Right ventricle myocardium superior (tissue), 1 donor: ENCODE data around the gene TMEM163. TPM values are rescaled to one million over a fixed set of nuclear protein-coding genes. Genes with fewer than 3 reads are reported as not detected.
"Not testable (repeated sequence)": the region's sequence is repeated elsewhere in the genome, so short reads cannot be mapped to it uniquely, and the experiment has no call there.

Experiments used
- ATAC-seq: fragments of 200-7000 bp; cut with Tn5 transposase; one replicate; pipeline ENCODE4 v1.9.1; 2020; ENCODE audit warnings: mild to moderate bottlenecking; ENCODE audit not compliant: poor library complexity
- DNase-seq: peaks from one replicate; pipeline ENCODE4 v3.0.0-alpha.2; 2020
- intact Hi-C: fragments of 100-400 bp; cut with DNase I; formaldehyde crosslinking; loops from one replicate; pipeline ENCODE4 v1.11.2; 2022
- total RNA-seq: library from RNA; stranded (reverse); fragmentation: NEBNext Ultra II Directional; extraction: Animal tissue kit (Norgen Biotek cat#: 25700); gene quantifications from one replicate; pipeline ENCODE4 v1.2.1, GENCODE V29; 2021
- donor health status: DM: no; HTN: yes; CAD: no; lungs with severe emphysema.

The TMEM163 gene
- total RNA-seq, 1 donor from 2014 or later, result 0.38 TPM

DNA sequence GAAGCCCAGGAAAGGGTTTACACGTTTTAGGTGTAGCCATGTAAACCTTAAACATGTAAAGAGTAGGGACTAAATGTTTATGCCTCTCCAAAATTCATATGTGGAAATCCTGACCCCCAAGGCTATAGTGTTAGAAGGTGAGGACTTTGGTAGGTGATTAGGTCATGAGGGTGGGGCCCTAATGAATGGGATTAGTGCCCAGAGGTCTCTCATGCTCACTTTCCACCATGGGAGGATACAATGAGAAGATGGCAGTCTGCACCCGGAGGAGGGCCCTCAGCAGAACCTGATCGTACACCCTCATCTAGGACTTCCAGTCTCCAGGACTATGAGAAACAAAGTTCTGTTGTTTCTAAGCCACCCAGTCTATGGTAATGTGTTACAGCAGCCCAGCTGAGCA is 119.6 kb downstream of the TMEM163 start:
- ATAC-seq, result no peak
- intact Hi-C loops, result no loop called here

DNA sequence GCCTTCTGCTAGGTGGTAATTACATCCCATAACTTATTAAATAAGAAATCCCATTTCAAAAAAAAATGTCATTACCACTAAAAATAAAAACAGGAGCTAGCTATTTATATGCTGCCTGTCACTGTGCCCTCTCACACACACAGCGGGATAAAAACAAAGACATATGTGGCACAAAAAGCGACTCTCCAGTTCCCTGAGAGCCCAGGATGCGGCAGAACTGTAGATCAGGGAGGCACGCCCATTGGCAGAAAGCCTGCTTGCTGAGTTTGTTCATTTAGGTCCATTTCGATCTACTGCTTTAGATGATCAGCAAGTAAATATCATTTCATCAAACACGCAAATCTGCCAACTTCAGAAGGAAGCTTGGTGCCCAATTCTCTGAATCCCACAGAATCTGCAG is 124.4 kb downstream of the TMEM163 start:
- ATAC-seq, result no peak
- no peak for DNase-seq
- intact Hi-C loops, result no loop called here

More for the DNA sequence above, 119.6 kb downstream of the TMEM163 start:
- DNase-seq, result no peak

DNA sequence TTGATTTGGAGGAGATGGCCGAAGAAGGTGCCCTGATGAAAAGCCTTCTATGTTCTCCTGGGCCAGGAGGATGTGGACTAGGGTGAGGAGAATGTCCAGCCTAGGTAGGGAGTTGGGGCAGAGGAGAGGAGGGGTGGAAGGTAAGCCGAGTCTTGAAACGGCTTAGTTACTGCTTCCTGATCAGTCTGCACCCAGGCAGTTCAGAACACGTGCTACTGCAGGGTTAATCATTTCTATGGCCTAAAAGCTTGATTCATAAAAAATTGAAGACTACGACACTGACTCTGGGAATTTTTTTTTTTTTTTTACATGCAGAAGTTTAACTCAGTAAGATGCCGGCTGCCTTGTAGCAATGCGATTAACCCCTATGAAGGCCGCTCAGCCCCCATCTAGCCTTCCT is 125.3 kb downstream of the TMEM163 start:
- DNase-seq (no peak), ATAC-seq (no peak)
- intact Hi-C loops, result no loop called here

DNA sequence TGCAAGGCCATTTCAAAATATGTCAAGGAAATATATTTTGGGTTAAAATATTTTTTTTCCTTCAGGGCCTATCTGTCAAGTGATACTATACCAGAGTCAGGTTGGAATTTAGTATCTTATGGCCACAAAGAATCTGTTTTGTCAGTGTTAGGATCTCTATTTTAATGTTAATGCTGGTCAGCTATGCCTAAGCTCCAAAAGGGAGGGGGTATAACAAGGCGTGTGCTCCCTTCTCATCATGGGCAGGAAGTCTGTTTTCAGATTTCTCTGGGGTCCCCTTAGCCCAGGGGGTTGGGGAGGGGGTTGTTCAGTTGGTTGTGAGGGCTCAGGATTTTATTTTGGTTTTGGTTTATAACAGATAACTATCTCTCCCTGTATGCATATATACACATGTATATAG is 126.4 kb downstream of the TMEM163 start:
- intact Hi-C loops, result no loop called here

DNA sequence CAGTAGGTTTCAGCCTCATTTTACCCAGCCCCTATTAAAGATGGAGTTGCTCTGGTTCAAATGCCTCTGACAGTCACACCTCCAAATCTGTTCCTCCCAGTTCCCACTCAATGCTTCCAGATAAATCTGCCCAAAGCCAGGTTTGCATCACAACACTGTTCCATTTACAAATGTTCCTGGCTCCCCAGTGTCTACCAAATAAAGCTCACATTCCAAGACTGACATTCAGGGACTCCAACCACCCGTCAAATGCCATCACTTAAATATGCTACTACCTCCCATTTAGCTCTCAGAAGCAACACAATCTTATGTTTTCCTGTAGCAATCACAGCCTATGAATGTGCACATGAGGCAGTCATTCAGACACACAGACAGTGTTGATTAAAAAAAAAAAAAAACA is 127.3 kb downstream of the TMEM163 start:
- DNase-seq (no peak), ATAC-seq (no peak)
- intact Hi-C loops, result no loop called here

More for the DNA sequence above, 126.4 kb downstream of the TMEM163 start:
- ATAC-seq (no peak), DNase-seq (no peak)

DNA sequence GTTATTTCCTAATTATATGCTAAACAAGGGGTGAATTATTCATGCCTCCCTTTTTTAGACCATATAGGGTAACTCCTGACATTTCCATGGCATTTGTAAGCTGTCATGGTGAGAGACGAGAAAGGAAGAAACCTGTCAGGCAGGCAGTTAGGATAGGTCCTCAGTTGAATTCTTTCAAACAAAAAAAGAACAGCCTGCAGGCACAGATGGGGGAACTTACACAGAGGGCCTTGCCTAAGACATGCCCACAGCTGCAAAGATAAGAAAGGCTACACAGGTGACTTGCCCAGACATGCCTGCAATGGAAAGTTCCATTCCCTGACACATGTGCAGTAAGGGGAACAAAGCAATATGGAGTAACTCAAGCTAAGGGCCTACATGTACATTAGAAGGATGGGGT is 128.1 kb downstream of the TMEM163 start:
- ATAC-seq, result no peak
- intact Hi-C loops, result no loop called here
- no peak for DNase-seq

DNA sequence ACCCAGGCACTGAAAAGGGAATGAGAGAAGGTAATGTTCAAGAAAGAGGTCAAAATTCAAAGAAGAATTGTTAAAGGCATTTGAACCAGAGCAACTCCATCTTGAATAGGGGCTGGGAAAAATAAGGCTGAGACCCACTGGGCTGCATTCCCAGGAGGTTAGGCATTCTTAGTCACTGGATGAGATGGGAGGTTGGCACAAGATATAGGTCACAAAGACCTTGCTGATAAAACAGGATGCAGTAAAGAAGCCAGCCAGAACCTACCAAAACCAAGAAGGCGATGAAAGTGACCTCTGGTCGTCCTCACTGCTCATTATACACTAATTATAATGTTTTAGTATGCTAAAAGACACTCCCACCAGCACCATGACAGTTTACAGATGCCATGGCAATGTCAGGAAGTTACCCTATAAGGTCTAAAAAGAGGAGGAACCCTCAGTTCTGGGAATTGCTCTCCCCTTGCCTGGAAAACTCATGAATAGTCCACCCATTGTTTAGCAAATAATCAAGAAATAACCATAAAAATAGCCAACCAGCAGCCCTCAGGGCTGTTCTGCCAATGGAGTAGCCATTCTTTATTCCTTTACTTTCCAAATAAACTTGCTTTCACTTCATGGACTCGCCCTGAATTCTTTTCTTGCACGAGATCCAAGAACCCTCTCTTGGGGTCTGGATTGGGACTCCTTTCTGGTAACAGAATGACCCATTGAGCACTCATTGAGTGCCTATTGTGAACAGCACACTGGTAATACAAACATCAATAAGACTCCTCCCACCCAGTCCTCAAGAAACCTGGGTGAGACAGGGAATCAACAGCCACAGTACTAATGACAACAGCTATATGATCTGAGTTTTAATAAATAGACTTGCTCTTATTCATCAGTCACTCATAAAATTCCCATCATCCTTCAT is 129.4 kb downstream of the TMEM163 start:
- ATAC-seq, DNase-seq, intact Hi-C loops: not testable (repeated sequence)

DNA sequence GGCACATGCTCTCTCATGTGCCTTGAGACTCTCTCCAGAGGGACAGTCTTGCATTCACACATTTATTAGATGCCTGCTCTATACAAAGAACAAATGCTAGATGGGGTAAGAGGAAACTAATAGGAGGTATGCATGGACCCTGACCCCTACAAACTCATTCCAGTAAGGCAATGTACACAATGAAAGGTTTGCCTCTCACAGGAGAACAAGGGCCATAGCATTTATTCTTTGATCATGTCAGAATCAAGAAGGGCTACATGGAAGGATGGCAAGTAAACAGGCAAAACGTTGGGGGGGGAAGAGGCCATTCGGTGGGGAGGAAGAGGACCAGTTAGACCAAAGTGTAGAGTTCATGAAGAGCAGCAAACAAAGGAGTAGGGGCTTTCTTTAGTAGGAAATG is 130.2 kb downstream of the TMEM163 start:
- ATAC-seq (no peak), DNase-seq (no peak)
- intact Hi-C loops, result no loop called here

DNA sequence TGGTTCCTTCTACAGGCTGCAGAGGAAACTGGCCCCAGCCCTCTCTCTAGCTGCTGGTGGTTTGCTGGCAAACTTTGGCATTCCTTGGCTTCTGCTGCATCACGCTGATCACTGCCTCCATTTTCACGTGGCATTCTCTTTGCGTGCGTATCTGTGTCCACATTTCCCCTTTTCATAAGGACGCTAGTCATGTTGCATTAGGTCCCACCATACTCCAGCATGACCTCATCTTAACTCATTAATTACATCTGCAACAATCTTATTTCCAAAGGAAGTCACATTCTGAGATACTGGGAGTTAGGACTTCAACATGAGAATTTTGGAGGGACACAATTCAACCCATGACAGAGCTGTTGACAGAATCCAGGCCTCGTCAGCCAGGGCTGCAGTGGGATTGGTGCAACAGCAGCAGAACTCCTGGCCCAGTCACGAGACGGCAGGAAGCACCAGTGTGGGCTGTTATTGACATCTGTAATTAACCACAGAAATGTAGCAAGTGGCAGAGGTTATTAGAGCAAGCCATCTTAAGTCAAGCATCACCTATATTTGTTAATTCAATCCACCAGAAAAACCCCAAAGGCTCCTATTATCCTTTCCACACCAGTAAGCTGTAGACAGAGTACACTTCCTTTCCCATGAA is 132.4 kb downstream of the TMEM163 start:
- DNase-seq (no peak), ATAC-seq (no peak)
- intact Hi-C loops, result no loop called here

DNA sequence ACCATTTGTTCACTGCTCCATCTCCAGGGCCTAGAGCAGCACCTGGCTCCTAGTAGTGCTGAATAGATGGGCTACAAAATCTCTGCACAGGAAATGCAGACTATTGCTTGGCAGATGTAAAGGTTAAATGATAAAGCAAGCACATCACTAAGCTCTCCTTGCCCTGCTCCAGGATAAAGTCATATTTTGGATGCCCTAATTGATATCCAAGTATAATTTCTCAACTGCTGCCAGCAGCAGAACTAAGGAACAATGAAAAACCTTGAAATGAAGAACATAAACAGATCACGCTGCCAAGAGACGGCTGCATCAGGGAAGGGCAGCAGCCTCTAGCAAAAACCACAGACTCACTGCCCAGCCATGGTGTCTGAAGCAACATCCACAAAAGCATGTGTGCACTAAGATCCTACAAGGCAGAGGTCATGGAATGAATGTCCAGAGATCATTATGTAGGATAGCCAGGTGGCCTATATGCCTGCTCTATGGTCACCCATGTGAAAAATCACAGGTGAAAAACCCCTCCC is 134.7 kb downstream of the TMEM163 start:
- DNase-seq, result no peak
- intact Hi-C loops, result no loop called here
- ATAC-seq, result no peak

DNA sequence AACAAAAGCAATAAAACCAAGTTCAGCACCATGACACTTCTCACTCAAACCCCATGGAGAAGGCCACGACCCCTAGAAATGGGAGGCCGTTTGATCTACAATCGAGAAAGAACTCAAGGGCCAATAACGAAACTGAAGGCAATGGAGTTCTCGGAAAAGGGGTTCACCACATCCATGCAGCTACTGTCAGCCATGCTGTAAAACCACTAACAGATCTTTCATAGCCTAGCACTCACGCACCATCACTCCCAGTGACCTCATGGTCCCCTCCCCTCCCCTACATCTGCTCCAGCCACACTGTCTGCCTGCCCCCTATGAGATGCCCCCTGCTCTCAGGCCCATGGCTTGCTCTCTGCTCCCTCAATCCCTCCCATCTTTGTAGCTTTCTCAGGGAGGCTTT is 135.3 kb downstream of the TMEM163 start:
- DNase-seq (no peak), ATAC-seq (no peak)
- intact Hi-C loops, result no loop called here

DNA sequence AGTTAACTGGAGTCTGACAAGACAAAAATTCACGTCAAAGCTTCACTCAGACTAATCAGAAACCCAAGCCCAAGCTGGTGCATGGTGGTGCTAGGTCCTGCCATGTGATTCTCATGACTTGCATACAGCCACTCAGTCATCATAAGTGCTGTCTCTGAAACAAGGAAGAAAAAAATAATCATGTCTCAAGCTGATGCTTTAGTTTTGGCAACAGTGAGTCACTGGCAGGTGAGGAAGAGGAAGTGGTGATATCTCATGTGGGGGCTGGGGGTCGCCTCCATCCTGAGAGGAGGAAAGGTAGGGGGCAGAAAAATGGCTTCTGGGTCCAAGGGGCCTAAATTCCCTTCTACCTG is 136.3 kb downstream of the TMEM163 start:
- DNase-seq (no peak), ATAC-seq (no peak)
- intact Hi-C loops, result no loop called here

DNA sequence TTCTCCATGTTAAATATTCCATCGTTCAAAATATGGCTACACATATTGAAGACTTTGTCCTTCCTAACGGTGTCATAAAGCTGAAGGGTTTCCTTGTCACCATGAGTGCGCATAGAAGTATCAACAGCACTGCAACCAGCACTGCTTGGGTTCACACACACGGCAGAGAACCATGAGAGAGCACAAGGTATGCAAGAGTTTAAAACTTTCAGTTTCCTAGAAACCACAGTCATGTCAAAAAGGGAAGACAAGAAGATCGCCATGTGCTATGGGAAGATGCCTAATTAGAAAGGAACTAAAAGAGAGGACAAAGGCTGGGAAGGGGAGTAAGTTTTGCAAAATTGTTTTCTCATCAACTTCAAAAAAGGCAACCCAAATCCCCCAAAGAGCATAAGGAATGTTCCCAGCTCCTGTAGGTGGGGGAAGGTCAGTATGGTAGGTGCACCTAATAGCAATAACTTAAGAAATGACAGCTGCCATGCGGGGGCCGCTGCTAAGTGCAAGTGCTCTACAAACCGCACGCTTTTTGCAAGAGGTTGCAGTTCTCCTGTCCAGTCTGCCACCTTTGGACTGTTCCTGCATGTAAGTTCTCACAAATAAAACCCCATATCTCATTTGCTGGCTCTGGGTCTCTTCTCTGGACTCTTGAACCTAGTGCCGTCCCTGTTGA is 136.8 kb downstream of the TMEM163 start:
- intact Hi-C loops, result no loop called here
- ATAC-seq, result no peak

DNA sequence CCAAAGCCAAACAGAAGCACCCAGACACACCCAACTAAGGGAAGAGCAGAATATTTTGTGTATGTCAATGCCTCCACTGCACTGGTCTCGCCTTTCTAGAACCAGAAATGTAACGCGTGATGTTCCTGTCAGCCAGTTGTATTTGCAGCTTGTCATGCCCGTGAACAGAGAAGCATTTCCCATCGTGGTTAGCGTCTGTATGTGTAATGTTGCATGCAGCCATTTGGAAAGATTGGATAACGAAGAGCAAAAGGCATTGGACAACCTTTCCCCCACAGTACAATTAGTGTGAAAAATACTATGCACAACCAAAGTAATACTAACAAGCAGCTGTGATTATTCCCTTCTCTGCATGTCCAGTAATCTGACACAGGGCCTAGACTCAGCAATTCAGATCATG is 140.5 kb downstream of the TMEM163 start:
- intact Hi-C loops, result no loop called here
- no peak for DNase-seq
- no peak for ATAC-seq

More for the DNA sequence above, 136.8 kb downstream of the TMEM163 start:
- no peak for DNase-seq

DNA sequence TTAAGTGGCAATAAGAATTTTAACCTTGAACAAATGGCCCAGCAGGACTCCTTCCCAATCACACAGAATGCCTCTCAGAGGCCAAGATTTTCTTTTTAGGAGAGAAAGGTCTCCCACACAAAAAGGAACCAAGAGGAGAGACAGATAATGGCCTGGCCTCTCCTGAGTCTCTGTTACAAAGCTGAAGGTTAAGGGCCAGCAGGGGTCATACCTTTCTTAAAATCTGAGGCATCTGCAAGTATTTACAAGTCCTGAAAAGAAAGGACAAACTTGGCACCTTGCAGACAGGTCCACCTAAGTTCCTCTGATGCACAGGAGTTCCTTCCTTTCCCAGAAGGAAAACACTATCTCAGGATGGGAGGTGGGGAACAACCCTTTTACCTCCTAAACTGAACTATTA is 142.3 kb downstream of the TMEM163 start:
- intact Hi-C loops, result no loop called here
- DNase-seq, result no peak
- ATAC-seq, result no peak

DNA sequence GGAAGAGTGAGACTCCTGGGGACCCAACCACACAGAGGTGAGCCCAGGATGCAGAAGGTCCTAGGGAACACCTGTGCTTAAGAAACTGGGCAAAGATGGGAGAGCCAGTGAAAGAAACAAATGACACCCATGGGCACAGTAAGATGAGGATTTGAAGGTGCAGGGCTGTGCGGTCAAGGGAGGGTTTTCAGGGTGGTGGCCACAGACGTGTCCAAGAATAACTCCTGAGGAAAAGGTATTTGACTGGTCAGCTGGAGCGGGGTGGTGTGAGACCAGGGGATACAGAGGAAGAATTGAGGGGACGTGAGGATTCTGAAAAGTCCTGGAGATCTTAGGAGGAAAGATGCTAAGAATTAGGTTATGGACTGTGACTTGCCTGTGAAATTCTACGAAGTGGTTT is 142.9 kb downstream of the TMEM163 start:
- intact Hi-C loops, result no loop called here
- DNase-seq (no peak), ATAC-seq (no peak)

DNA sequence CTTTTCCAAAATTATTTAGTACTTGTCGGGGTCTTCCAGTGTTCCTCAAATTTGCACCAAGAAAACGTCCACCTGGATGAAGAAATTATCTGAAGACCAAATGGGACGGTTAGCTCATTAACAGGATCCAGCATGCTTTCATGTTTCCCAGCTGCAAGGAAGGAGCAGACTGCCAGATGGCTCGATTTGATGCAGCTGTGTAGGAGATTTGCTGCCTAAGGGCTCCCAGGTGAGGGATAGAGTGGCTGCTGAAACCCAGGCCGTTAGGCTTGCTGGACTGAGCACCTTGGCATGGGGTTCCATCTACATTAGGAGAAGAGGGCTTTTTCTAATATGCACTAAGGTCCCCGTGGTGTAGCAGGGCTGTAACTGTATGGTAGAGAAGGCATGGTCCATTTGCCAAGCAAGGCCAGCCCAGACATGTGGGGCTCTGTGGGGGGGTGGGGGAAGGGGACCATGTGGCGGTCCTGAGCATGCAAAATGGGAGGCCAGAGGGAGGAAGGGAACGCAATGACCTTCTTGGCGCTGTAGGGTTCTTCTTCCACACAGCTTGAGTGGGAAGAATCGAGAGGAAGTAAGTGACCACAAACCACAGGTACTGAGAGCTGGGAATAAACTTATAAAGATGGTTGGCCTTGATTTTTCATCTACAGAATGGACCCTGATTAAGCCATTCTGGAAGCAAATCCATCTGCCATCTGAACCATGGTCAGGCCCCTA is 144.0 kb downstream of the TMEM163 start:
- ATAC-seq, result no peak
- no peak for DNase-seq
- intact Hi-C loops, result no loop called here

DNA sequence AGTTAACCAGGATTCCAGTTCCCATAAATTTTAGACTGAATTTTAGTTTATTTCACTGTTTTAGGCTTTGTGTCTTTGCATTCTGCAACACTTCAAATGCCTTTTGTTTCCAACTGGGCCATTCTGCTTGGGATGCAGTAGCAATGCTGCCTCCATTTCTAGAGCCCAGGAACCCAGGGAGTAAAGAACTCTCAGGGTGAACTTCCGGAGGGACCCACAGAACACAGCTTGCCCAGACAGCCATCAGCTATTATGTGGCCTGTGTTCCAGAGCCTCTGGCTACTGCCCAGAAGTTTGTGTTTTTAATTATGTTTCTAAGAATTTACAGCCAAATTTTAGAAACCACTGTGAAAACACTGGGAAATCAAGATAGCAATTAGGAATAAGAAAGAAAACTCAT is 145.1 kb downstream of the TMEM163 start:
- ATAC-seq (no peak), DNase-seq (no peak)
- intact Hi-C loops, result no loop called here

DNA sequence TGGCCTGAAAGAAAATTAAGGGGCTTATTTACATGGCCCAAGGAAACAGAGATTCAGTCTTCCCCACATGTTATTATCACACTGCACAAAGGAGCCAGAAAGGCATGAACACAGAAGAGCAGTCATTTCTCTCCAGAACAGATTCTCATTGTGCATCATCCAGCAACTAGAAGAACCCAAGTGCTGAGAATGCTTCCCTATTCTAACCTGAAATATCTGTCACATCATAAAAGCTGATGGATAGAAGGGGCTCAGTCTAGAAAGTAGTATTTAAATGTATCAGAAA is 145.8 kb downstream of the TMEM163 start:
- no peak for DNase-seq
- no peak for ATAC-seq
- intact Hi-C loops, result no loop called here
